ENCODE data around the gene SHC1.

SHC1 gene, protein sequence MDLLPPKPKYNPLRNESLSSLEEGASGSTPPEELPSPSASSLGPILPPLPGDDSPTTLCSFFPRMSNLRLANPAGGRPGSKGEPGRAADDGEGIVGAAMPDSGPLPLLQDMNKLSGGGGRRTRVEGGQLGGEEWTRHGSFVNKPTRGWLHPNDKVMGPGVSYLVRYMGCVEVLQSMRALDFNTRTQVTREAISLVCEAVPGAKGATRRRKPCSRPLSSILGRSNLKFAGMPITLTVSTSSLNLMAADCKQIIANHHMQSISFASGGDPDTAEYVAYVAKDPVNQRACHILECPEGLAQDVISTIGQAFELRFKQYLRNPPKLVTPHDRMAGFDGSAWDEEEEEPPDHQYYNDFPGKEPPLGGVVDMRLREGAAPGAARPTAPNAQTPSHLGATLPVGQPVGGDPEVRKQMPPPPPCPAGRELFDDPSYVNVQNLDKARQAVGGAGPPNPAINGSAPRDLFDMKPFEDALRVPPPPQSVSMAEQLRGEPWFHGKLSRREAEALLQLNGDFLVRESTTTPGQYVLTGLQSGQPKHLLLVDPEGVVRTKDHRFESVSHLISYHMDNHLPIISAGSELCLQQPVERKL

DNA sequence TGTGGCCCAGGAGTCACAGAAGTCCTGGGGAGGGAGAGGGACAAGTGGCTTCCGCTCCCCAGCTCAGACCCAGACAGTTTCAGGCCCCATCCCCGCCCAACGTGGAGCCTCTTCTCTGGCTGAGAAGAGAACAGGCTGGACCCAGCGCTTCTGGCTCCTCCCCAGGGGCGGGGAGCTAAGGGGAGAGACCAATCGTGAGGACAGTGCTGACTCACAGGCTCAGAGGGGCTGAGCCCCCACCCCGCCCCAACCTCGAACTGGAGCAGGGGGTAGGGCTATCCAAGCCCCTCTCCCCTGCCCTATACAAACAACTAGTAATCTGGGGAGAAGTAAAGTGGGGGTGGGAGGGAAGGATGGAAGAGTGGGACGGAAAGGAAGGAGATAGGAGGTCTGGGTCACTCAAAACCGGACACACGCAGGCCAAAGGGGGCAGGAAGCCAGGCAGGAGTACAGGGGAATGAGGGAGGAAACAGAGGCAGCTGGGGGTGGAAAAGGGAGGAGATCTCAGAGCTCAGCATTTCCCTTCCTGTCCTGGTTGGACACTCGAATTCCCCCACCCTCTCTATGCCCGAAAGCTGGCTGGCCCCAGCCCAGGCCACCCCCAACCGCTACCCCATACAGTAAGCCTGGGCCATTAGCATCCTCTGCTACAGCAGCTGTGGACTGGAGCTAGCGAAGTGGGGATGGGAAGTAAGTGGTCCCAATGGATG, at the start of gene SHC1:
Gene SHC1, minus strand, starts transcription at position 117 of the 710 bp plus-strand sequence. CDS start 221 bp downstream, outside the sequence.
- no peak for DNase-seq

DNA sequence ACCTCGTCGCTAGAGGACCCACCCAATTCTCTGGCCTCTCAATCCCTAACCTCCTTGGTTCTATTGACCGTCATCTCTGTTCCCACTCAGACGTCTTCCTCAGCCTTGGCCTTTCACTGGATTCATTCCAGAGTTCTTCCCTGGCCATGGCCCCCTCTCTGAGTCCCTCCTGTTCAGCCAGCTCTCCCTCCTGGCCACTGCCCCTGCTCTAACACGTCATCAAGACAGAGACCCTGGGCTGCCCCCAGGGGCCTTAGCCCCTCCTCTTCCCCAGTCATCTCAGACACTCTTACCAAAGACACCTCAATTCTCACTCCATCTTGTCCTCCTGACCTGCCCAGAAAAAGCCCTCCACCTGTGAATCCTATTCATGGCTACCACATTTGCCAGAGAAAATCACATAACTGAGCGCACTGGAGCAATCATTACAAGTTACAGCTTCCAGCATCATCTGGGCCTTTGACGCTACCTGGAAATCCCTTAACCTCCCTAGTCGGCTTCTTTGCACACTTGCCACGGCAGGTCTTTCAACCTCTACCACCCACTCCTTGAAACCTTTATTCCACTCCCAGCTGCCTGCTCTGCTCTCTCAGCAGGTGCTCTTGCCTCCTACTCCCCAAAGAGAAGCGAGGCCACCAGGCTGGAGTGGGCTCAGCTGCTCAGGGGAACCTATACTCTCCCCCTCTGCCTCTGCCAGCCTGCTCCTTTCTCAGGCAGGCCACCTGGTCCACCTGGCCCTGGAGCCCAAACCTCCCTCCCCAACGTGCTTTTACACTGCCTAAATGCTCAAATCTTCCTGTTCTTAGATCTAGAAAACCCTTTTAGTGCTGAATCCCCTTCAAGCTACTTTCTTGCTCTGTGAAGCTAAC, 49.1 kb upstream of the SHC1 start:
- peak in 1 of 3 experiments; percentile 47 for DNase-seq

DNA sequence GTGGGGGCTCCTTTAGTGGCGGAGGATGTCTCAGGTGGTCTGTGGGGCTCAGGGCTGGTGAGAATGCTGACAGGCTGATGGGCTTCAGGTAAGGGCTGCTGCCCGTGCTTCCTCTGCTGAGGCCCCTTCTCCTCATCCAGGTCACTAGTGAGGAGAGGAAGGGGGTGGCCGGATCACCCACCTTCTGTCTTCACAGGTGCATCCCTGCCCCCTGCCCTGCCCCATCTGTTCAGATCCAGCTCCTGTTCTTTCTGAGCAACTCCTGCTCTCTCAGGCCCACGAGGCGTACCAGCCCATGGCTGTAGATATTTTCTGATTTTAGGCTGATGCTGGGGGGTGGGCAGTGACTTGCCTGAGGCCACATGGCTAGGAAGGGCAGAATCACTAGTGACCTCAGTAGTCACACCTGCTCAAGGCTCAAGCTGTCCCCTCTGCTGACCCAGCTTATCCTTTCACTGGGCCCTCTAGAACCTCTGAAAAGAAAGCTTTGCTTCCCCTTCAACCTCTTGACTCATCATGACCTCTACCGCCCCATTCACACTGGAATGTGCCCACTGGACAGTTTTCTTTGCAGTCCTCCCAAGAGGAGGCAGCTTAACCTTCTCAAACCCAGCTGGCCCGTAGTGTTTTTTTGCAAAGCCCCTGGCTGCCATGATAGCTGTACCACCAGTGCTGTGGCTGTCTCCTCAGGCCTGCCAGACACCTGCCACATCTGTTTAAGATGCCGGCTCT, 48.2 kb upstream of the SHC1 start:
- DNase-seq, result no peak

DNA sequence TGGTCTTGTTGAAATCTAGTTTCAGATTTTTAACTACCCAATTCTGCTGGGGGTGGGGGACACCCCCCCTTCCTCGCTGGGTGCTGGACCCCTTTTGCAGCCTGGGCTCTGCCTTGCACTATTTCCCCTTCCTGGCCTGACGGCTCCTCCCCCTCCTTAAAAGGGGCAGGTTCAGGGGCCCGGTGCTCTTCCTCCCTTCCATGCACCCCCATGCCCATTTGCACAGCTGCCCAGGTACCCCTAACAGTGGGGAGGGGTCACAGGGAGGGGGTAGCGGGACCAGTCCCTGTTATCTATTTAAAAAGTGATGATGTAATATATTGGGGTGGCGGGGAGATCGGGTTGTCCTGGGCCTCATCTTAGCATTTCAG, 47.4 kb upstream of the SHC1 start:
- no peak for DNase-seq

DNA sequence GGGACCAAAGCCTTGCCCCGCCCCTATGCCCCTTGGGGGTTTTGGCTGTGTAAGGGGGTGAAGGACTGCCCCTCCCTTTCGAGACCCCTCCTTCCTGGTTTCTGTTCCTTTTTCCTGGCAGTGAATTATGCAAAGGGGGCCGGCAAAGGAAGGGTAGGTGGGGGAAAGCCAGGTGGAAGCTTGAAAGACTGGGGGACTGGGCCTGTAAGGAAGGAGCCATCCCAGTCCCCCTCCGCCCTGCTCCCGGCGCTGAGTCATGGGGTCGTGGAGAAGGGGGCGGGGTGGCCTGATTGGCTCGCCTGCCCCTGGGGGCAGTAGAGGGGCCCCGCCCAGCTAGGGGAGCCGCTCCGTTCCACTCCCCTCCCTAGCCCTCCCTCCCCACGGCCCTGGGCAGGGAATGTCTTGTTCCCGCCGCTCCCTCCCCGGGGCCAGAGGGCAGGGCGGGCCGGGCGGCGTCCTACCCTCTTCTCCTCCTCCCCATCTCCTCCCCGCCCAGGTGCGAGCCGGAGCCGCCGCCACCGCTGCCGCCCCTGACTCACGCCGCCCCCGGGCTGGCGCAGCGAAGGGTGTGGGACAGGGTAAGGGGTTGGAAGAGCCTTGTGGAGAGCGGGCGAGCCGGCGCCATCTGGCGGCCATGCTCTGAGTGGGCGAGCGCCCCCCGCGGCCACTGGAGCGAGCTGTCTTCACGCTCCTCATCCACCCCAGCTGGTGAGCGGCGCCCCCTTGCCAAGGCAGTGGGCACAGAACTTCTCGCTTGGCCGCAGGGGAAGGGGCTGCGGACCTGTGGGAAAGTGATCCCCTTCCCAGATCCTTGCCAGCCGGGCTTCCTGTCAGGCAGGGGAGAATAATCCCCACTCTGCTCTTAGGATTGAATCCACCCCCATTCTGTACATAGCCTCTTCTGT, 46.7 kb upstream of the SHC1 start:
- peak; percentile 38 to 89 (median 65) for DNase-seq

DNA sequence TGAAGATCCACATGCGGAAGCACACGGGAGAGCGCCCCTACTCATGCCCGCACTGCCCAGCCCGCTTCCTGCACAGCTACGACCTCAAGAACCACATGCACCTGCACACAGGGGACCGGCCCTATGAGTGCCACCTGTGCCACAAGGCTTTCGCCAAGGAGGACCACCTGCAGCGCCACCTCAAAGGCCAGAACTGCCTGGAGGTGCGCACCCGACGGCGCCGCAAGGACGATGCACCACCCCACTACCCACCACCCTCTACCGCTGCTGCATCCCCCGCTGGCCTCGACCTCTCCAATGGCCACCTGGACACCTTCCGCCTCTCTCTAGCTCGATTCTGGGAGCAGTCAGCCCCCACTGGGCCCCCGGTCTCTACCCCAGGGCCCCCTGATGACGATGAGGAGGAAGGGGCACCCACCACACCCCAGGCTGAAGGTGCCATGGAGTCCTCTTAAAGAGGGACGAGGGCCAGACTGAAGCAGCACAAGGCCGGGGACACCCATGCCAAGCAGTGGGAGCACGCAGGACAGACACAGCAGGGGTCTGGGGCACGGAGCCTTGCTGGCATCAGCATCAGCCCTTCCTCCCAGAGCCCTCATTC, 45.8 kb upstream of the SHC1 start:
- no peak for DNase-seq

DNA sequence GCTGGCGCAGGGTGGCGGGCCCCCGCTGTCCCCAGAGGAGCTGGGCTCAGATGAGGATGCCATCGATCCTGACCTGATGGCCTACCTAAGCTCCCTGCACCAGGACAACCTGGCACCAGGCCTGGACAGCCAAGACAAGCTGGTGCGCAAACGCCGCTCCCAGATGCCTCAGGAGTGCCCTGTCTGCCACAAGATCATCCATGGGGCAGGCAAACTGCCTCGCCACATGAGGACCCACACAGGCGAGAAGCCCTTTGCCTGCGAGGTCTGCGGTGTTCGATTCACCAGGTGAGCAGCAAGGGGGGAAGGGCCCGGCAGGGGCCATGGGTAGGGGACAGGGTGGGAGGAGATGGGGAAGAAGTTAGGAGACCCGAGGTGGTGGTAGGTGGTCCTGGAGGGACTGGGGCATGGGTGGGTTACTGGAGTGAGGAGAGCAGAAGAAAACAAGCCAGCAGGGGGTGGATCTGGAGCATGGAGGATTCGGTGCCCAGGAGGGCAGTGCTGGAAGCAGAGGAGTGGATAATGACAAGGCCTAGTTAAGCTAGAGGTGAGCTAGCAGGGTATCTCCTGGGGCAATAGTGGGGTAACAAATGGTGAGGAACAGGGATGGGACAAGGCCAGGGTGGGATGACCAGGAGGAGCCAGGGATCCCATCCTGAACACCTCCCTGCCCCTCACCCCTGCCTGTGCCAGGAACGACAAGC, 45.1 kb upstream of the SHC1 start:
- no peak for DNase-seq

DNA sequence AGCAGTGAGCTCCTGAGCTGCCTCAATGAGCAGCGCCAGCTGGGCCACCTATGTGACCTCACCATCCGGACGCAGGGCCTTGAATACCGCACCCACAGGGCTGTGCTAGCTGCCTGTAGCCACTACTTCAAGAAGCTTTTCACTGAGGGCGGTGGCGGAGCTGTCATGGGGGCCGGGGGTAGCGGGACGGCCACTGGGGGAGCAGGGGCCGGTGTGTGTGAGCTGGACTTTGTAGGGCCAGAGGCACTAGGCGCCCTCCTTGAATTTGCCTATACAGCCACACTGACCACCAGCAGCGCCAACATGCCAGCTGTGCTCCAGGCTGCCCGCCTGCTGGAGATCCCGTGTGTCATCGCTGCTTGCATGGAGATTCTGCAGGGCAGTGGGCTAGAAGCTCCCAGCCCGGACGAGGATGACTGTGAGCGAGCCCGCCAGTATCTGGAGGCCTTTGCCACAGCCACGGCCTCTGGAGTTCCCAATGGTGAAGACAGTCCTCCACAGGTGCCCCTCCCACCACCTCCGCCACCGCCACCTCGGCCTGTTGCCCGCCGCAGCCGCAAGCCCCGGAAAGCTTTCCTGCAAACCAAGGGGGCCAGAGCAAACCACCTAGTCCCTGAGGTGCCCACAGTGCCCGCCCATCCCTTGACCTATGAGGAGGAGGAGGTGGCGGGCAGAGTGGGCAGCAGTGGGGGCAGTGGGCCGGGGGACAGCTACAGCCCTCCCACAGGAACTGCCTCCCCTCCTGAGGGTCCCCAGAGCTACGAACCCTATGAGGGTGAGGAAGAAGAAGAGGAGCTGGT, 44.4 kb upstream of the SHC1 start:
- no peak for DNase-seq

DNA sequence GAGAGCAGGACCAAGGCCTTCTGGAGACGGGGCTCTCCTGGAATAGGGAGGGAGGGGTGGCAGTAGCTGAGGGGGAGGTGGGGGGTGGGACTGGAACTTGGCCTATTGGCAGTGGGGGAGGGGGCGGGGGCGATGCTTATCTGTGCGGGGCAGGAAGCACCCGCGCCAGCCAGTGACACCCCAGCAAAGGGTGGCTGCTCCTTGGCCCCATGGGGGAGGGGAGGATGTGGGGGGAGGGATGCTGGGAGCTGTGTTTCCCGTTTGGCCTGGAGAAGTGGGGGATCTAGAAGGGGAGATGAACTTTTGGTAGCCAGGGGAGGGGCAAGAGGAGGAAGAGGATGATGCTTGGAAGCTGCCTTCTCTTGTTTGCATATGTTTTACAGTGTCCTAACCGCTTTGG, 43.1 kb upstream of the SHC1 start:
- no peak for DNase-seq

DNA sequence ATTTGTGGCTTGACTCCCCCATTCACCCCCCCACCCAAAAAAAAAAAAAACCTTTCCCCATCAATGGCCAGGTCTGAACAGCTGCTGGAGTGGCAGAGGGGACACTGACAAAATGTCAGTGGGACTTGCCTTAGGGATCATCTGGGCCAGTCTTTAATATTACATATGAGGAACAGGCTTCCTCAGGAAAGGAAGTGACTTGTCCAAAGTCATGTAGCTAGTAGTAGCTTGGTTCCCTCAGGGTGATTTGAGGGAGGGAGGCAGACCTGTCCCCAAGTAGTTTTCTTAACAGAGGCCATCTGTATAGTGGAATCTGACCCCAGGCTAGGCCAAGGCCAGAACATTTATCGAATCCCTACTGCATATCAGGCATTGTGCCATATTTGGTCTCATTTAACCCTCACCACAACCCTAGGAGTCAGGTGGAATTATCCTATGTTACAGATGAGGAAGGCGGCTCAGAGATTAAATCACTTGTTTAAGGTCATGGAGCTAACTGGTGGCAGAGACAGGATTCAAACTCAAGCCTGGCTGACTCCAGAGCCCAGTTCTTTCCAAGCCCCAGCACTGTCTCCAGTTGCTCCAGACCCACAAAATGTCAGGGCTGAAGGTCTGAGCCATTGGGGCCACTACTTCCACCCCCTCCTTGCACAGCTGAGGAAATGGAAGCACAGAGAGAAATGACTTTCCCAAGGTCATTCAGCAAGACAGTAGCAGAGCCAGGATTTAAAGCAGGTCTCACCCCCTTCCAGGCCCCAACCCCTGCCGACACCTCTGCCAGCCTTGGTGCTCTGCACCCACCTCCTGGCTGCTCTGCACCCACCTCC, 42.4 kb upstream of the SHC1 start:
- DNase-seq, result no peak

DNA sequence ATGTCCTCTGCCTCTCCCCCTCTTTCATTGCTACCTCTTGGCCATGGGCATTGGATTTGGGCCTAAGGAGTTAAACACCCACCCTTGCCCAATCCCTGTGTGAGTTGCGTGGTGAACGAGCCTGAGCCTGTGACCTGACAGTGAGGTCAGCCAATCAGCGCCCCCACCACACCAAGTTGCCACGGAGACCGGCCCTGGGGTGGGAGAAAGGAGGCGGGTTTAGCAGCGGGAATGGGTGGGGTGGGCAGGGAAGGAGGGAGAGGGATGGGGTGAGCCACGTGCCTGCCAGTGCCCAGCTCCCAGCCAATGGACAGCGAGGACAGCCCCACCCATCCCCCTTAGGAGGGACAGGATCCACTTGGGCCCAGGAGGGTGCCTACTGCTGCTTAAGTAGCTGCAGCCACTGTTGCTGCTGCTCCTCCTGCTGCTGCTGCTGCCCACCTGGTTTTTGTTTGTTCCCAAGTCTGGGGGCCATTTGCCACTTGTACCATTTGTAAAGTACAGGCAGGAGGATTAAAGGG, 41.5 kb upstream of the SHC1 start:
- peak; percentile 94 to 98 (median 96) for DNase-seq

DNA sequence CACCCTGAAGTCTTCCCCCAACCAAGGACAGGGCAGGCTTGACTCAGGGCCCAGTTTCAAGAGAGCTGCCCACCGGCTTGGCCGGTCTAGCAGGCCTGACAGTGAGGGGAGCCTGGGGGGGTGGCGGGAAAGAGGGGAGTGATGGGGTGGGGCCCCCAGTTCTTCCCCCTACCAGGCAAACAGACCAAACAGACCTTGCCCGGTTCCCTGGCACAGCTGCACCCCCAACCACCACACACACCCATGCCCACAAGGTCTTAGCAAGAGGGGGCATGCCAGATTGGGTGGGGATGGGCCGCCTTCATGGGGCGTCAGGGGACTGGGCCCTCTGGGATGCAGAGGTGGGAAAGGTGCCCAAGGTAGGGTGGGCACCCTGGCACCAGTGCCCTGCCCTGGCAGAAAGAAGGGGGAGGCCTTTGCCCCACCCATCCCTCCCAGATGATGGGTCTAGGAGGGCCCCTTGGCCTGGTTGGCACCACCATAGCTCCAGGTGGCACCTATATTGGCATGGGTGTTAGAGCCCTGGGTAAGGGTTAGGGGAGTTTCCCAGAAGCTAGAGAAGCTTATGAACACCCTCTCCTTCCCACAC, 41.0 kb upstream of the SHC1 start:
- no peak for DNase-seq

DNA sequence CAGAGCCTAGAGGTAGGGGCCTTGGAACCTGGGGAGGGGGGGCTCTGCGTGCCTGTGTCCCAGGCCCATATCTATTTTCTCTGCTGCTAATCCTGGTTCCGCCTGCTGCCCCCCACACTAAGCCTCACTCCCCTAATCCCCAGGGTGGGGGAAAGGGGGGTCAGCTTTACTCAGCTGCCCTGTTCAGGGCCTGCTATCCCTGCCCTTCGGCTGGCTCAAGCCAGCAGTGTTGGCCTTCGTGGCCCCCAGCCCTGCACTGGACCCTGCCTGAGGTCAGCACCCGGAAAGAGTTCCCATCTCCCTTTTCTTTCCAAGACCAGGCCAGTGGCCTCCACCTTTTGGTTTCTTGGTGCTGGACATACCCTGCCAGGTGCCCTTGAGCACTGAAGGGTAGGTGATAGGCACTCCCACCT, 40.5 kb upstream of the SHC1 start:
- no peak for DNase-seq

DNA sequence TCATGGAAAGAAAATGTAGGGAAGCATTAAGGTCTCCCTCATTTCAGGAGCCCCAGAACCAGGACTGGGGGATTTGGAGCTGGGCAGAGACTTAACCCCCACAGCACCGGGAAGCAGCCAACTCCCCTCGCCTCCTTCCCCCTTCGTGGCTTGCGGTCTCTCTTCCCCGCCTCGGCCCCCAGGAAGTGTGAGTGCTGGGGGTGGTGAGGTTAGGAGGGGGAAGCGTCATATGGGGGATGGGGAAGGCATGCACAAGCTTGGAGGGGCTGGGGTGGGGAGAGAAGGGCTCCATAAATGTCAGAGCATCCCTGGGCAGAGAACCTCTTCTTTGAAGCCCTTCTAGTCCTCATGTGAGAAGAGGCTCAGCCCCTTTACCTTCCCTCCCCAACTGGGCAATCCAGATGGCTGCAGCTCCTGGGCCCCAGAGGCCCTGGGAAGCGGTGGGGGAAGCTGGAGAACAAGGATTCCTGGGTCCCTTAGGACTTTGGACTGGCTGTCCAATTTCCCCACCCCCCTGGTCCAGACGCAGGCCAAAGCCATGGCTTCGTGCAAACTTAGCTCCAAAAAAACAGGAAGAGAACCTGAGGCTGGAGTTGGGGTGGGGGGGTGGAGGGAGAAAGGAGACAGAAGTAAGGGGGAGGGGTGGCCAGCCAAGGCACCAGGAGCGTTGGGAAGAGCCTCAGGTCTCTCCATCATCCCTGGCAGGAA, 39.8 kb upstream of the SHC1 start:
- DNase-seq, result no peak

DNA sequence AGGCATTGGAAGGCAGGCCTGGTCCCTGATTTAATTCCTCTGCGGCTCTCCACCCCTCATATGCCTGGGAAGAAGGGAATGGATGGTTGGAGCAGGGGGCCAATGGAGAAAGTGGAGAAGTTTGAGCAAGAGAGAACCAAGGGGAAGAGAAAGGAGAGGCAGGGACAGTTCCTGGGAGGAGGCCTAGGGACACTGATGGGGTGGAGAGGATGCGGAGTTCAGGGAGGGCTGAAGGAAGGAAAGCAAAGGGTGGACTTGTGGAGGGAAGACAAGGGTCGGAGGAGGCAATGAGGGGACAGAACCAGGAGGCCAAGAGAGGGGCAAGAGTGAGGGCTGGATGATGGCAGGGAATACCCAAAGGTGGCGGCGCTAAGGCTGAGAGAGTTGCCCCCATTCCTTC, 39.2 kb upstream of the SHC1 start:
- no peak for DNase-seq

DNA sequence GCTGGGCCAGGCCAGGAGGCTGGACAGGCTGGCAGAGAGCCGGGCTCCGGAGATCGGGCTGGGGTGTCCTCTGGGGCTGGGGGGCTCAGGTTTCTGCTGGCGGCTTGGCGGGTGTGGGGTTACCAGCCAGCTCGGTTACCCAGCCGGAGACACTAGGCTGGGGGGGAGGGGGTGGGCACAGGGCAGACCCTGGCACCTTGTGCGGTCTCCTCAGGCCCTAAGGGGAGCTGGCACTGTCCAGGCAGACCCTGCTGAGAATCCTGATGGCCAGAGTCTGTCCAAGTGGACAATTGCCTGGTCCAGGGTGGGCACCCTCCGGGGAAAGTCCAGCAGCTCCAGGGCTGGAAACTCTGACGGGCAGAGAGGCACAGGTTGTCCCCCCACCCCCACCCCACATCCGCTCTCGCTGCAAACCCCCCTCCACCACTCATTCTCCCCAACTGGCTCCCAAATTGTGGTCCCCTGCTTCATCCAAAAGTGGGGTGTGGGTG, 38.7 kb upstream of the SHC1 start:
- no peak for DNase-seq

Data from NCI-H1417 (cell line).